ENCODE data around the gene NBL1.
"Not testable (repeated sequence)": the region's sequence is repeated elsewhere in the genome, so short reads cannot be mapped to it uniquely, and the experiment has no call there.

NBL1 gene

DNA sequence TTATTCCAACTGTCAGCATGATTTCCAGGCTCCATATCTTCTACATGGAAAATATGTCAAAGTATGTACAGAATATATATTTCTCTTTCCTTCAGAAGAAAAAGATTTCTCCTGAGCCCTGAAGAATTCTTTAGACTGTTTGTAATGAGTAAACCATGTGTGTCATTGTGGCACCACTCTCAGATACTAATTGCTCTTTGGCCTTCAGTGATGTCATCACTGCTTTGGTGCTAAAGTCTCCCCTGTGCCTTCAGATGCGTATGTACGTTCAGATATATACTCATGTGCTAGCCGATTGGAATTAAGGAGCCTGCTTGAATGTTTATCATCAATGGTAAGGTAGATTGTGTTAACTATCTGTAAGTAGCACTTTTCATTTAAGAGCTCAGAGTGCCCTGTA is 20.6 kb upstream of the NBL1 start:
- DNase-seq, result no peak

DNA sequence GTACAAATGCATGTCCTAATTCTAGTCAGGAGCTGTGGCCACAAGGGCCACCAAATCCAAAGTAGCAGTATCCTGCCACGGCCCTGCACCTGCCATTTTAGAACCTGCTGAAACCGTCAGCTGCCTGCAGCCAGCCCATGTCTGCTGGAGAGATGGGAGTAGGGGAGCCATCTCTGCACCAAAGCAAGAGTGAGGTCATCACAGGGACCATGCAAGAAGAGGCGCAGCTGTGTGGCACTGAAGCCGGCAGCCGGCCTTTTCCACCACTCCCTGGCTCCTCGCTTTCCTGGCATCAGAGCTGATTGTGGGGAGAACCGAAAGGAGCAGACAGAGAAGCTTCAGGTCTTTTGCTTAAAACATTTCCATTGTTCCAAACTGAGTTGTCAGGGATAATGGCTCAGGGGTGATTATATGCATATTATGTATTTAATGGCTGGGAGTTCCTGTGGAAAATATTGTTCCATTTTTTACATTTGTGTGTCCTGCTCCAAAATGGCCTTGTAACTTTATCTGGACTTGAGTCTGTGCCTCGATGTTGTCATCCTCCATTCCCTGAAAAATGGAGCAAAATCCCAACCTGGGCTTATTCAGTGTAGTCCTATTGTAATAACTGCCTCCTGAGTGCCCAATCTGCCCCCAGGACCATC is 18.7 kb upstream of the NBL1 start:
- DNase-seq, result no peak

DNA sequence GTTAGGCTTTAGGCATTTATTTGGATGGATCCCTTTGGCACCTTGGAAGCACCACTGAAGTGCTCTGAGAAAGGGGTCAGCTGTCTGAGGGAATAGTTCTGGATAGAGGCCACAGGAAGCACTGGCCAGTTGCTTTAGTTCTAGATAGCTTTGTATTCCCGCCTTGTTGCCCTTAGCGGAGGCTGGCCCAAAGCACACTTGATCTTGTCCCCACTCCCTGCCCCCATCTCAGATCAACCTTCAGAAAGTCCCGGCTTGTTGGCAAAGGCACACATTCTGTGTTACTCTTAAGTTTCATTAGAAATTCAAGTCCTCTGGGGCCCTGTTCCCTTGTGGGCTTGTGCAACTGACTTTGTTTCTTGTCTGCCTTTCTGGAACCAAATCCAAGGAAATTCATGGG is 15.2 kb upstream of the NBL1 start:
- DNase-seq, result no peak

DNA sequence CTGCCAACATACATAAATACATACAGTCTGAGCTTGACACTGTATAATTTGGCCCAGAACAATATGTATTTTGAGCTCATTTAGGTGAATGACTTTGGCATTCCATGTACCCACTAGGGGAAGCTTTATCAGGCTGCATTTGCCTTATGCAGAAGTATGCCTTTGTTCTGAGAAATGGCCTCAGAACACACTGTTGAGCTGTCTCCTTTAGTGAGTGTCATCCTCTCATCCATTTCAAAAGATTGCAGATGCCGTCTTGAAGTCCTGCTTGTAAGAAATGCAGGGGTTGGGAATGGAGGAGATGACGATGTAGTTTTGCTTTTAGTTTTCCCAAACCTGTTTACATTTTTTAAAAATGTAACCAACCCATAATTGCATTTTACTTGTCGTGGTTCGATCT is 14.8 kb upstream of the NBL1 start:
- no peak for DNase-seq

DNA sequence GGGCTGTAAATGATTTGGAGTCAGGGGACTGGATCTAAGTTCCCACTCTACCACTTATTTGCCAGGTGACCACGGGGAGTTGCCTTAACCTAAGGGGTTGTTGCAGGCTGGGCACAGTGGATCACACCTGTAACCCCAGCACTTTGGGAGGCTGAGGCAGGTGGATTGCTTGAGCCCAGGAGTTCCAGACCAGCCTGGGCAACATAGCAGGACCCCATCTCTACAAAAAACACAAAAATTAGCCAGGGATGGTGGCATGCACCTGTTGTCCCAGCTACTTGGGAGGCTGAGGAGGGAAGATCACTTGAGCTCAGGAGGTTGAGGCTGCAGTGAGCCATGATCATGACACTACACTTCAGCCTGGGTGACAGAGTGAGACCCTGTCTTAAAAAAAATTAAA is 13.9 kb upstream of the NBL1 start:
- DNase-seq, result not testable (repeated sequence)

DNA sequence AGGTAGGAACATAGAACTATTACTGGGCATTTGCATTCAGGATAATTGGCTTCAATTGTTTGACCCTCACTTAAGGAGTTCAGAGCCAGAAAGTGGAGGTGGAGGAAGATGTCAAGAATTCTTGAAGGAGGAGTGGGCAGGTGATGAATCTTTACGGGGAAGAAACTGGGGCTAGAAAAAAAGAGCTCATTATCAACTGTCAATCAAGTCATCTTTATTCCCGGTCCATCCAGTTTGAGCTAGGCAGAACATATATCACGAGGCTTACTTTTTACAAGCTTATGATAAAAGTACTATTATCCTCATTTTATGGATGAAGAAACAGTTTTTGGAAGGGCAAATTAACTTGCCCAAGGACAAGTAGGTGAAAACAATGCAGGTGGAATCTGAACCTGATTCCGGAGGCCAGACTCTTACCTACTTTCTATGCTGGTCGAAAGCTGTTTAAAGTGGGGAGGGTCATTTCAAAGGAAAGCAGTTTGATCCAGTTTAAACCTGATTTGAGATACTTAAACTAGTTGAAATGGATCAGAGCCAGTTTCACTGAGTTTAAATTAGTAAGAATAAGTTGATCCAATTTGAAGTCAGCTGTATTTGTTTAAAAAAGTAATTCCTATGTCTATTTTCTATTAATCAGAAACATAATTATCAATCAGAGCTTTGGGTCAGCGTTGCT is 13.3 kb upstream of the NBL1 start:
- no peak for DNase-seq

DNA sequence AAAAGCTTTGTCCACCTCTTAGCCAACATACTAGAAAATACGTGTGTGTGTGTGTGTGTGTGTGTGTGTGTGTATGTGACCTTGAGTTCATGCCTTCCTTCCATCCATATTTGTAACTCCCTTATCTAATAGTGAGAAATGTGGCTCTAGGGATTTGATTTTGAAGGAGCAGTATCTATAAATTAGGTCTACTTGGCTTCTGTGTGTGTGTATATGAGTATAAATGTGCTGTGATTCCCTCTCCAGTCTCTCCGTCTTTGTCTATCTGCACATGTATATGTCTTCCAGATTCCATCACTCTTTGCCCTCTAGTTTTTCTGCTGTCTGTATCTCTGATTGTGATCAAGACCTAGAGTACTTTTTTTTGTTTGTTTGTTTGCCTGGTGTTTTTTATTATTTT is 11.9 kb upstream of the NBL1 start:
- DNase-seq, result no peak

DNA sequence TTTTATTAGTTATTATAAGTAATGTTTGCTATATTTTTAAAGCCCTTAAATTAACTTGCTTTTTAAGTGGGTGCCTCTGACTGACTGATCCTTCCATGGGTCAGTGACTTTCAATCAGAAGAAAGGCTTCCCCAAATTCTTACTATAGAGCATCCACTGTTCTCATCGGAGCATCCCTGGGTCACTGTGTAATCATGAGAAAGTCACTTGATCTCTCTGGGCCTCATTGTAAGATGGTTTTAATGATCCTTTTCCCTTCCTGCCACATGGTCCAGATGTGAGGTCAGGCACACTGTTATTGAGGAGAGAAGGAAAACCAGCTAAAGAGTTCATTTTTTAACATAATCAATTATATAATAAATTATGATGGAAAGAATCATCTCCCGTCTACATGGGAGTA is 11.0 kb upstream of the NBL1 start:
- DNase-seq, result no peak

DNA sequence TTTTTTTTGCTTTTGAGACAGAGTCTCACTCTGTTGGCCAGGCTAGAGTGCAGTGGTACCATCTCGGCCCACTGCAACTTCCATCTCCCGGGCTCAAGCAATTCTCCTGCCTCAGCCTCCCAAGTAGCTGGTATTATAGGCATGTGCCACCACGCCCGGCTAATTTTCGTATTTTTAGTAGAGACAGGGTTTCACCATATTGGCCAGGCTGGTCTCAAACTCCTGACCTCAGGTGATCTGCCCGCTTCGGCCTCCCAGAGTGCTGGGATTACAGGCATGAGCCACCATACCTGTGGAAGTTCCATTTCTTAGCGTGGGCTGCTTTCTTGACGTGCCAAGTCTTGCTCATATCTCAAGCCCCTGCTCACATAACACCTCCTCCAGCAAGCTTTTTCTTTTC is 9.0 kb upstream of the NBL1 start:
- DNase-seq, result not testable (repeated sequence)

DNA sequence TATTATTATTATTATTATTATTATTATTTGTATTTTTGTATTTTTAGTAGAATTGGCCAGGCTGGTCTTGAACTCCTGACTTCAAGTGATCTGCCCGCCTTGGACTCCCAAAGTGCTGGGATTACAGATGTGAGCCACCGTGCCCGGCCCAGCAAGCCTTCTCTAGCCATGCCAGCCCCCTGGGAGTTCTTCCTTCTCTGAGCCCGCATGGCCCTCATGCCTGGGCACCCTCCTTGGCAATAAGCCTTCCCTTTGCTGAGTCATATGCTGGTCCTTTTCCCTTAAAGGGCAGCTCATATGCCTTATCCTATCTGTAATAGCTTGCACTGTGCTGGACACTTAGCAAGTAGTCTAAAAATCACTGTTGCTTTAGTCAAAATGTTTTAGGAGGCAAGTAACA is 8.5 kb upstream of the NBL1 start:
- no peak for DNase-seq

DNA sequence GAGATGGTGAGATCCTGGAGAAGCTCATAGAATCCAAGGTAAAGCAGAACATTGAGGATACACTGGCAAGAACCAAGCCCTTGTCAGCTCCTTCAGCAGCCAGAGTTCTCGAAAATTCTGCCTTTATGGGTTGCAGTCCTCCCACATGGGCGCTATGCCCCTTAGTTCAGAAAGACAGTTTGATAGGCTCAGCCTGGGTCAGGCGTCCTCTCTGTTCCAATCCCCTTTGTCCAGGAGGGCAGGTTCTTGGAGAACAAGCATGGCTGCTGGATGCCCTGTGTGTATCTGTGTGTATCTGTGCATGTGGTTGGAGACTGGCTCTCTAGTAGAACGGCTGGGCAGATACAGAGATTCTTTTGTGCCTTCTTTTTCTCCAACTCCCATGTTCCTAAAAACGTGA is 8.0 kb upstream of the NBL1 start:
- no peak for DNase-seq

DNA sequence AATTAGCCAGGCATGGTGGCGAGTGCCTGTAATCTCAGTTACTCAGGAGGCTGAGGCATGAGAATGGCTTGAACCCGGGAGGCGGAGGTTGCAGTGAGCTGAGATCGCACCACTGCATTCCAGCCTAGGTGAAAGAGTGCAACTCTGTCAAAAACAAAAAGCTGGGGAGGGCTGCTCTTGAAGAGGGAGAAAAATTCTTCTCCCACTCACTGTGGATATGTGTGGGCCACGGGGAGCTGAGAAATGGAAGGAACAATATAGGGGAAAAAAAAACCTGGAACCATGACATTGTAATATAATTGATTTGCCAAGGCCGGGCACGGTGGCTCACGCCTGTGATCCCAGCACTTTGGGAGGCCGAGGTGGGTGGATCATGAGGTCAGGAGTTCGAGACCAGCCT is 7.4 kb upstream of the NBL1 start:
- not testable (repeated sequence) for DNase-seq

DNA sequence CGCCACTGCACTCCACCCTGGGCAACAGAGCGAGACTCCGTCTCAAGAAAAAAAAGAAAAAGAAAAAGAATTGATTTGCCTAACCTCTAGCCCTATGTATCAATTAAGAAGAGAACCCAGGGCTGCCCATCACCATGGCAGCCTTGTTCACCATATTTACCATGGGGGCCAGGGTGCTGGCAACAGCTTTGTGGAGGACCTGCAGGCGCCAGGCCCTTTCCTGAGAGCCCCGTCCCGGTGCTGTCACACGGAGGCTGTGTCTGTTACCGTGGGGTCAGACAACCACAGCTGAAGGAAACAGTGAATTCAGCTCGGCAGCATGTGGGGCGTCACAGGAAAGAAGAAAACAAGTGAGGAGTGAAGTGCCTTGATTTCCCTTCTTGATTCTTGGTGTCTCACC is 6.5 kb upstream of the NBL1 start:
- DNase-seq, result no peak

DNA sequence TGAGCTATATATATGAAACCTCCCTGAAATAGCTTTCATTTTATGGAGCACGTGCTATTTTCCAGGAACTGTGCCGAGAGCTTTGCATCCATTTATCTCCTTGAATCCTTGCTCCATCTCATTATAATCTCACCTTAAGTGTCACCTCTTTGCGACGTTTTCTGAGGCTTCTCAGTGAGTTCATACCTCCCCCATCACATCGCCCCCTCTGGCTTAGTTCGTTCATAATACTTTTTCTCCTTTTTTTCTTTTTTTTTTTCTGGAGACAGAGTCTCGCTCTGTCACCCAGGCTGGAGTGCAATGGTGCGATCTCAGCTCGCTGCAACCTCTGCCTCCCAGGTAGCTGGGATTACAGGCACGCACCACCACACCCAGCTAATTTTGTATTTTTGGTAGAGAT is 4.9 kb upstream of the NBL1 start:
- DNase-seq, result not testable (repeated sequence)

DNA sequence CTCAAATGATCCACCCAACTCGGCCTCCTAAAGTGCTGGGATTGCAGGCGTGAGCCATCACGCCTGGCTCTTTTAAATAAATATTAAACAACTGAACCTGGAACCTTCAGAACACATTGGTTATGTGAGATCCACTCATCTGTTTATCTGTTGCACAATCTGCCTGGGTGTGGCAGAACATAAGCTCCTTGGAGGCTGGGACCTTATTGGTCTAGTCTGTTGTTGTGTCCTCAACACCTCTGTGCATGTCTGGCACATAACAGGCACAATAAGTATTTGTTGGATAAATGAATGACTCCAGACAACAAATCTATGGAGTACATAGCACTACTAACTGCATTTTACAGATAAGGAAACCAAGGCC is 4.1 kb upstream of the NBL1 start:
- no peak for DNase-seq

DNA sequence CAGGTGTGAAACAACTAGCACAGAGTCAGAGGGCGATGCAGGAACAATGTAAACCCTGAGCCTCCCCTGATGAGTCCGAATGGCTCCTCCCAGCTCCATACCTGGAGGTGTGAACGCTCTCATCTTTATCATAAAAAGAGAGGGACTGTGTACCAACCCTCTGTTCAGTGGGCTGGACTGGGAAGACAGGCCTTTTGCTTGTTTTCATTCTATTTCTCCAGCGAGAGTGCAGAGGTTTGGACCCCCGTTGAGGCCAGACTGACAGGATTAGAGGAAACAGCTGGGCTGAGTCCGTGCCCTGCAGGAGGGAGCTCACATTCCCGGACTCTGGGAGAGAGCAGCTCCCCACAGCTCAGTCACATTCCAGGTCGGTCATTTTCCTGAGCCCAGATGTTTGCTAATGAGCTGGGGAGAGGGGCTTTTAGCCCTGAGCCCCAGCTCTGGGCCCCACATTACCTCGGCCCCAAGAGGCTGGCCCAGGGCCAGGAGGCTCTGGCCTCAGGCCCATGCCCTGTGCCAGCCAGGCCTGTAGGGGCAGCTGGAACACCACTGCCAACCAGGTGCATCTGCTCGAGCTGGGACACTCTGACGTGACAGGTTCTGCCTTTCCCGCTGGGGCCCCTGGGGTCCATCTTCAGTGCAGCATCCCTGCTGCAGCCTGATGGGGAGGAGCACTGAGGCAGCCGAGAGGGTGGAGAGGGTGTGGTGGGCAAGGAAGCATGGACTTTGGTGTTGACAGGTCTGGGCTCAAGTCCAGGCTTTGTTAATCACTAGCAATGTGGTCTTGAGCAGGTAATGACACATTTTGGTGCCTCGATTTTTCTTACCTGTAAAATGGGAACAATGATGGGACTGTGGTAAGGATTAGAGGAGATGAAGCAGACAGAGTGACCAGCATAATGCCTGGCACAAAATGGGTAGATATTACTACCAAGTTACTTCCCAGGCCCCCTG is 3.5 kb upstream of the NBL1 start:
- DNase-seq, result no peak

DNA sequence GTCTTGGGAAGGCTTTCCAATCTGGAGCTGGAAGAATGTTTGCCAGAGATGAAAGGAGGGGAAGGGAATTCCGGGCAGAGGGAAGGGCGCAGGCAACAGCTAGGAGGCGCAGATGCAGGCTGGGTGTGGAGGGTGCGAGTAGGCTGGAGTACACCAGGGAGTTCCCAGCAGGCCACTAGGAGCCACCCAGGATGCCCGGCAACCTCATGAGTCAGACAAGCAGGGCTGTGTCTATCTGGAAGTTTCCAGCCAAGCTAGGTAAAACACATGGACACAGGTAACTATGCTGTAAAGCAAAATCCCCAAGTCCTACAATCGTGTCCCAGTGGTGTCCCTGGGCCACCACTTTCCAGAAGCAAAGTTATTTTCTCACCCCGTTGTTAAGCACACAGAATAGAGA is 990 bp upstream of the NBL1 start:
- DNase-seq, result no peak

DNA sequence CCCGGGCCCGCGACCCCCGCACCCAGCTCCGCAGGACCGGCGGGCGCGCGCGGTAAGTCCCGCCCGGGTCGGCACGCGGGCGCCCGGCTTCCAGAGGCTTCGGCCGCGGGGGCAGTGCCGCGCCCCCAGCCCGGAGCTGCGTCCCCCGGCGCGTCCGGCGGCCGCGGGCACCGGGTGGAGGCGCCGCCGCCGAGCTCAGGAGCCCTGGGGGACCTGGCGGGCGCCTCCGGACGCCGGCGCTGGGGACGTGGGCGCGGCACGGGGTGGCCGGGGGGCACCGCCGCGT is 227 bp downstream of the NBL1 start:
- no peak for DNase-seq

DNA sequence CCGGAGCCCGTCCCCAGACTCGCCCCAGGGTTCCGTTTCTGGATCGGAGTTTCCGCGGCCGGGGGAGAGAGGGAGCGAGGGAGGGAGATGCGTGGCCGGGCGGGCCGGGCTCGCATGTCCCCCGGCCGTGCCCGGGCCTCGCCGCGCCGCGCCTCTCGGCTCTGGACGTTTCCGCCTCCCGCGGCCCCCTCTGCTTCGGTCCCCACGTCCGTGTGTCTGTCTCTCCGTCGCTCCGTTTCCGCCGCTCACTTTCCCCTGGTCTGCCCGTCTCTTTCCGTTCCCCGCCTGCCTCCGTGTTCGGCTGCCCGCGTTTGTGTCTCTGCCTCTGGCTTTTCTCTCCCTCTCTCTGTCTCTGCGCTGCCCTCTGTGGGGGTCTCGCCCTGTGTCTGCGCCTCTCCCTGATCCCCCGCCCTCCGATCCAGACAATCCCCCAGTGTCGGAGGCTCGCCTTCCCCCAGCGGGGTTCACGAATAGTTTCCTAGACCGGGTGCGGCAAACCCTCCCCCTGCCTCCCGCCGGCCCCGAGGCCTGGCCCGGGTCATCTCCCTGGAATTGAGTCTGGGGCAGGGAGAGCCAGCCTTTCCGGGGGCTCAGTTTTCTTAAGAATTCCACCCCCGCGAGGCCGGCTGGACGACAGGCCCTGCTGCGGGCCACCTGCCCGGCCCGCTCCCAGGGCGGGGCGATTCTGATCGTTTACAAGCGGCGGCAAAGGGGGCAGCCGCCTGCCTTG is 735 bp downstream of the NBL1 start:
- DNase-seq, result no peak

DNA sequence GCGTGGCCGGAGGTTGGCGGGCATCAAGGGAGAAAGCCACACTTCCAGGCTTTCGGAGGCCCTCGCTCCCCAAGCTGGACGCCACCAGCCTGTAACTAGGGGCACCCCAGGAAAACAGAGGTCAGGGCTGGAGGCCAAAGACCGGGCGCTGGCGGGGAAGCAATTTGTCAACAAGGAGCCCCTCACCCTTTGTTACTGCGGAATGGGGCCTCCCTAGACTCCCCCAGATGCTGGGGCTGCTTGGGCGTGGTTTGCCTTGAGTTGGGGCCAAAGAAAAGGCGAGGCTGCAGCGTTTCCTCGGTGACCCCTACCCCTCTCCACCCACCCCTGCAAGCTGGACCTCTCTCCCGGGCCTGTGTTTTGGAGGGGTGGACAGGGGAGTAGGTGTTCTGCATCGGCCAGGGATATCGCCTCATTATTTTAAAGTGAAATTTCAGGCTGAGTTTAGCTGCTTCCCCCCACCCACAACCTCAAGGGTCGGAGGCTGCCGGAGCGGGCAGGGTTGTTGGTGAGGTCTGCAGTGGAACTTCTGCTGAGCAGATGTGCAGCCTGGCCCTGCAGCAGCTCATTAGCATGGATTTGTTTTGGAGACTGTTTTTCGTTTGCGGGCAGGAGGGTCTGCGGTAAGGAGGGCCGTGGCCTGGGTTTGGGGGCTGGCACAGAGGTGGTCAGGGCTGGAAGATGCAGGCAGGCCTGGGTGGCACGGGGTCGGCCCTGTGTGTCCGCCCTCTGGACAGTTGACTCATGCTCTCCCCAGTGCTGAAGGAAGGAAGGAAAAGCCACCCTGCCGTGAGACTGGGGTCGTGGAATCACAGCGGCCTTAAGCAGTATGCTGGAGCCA is 1.5 kb downstream of the NBL1 start:
- no peak for DNase-seq

DNA sequence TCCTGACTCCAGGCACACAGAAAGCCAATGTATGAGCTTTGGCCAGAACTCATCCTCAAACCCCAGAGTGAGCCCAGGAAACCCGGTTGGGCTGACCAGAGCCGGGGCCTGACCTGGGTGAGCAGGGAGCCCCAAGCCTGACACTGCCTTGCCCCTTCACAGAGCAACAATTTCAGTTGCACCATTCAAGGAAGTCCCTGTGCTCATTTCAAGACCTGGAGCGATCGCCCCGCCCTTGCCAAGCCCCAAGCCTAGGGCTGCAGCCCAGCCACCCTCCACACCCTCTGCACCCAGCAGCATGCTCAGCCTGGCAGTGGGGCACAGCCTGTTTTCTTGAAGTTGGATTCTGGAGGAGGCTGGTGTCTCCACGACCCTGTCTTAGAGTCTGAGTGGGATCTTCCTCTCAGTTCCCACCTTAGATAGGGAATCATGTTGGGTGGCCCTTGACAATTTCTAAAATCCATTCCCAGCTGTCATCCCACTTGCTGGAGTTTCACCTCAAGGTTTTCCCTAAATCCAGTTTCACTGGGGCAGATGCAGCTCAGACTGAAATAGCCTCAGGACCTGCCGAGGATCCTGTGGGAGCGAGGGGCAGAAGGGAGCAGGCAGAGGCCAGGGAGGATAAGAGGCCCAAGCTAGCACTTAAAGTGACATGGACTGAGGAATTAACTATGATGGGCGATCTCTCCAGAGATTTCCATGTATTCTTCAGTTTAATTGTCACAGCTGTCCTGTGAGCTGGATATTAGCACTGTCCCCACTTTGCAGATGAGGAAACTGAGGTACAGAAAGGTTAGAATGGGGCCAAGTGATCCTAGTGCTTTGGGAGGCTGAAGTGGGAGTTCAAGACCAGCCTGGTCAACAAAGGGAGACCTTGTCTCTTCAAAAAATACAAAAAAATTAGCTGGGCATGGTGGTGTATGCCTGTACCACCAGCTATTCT is 2.5 kb downstream of the NBL1 start:
- no peak for DNase-seq

DNA sequence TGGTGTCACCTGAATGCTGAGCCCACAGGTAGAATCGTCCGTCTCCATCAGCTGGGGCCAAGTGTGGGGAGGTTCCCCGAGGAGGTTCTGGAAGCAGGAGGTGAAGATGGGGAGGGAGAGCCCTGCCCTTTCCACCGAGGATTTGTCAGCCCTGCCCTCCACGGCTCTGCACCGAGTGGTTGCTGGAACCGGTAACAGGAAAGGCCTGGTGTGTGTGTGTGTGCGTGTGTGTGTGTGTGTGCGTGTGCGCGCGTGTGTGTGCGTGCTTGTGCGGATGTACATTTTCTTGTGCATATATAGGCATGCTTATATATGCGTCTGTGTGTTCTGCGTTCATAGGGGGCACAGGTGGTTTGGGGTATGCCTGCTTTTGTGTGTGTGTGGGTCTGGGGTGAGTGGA is 3.5 kb downstream of the NBL1 start:
- DNase-seq, result no peak

Measured in NCI-H1694 treated with DMSO at 0.1 percent for 48 hours (cell line).